ENCODE results near the gene GPR78.
"Not testable (repeated sequence)": the region's sequence is repeated elsewhere in the genome, so short reads cannot be mapped to it uniquely, and the experiment has no call there.

The GPR78 gene

DNA sequence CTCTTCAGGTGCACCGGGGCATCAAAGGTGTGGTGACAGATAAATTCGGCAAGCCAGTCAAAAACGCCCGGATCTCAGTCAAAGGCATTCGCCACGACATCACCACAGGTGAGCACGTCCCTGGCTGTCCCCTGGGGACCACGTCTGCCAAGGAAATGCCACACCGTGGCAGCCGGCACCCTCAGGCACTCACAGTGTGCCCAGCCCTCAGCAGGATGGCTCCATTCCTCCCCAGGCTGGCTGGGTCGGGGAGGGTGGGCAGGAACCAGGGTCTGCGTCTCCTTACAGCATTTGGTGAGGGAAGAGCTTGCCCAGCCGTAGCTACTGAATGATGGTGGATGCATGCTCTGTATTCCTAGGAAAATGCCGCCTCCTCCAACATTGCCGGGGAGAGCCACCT lies 38.2 kb downstream of the GPR78 start:
- DNase-seq, result no peak

DNA sequence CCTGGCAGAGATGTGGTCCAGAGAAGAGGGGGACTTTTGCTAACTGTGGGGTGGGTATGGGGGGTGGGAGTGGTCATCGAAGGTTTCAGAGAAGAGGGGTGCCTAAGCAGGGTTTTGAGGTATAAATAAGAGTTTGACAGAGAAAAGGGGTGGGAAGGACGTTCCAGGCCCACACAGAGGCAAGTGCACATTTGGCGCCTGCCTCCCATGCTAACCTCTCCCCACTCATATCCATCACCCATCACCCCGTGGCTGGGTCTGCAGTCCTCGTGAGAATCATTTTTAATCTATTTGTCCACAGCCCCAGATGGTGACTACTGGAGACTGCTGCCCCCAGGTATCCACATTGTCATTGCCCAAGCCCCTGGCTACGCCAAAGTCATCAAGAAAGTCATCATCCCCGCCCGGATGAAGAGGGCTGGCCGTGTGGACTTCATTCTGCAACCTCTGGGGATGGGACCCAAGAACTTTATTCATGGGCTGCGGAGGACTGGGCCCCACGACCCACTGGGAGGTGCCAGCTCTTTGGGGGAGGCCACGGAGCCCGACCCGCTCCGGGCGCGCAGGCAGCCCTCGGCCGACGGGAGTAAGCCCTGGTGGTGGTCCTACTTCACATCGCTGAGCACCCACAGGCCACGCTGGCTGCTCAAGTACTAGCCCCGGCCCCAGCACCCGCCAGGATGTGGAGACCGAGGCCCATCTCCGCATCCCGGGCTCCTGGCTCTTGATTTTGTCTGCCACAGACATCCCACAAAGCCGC lies 38.9 kb downstream of the GPR78 start:
- no peak for DNase-seq

DNA sequence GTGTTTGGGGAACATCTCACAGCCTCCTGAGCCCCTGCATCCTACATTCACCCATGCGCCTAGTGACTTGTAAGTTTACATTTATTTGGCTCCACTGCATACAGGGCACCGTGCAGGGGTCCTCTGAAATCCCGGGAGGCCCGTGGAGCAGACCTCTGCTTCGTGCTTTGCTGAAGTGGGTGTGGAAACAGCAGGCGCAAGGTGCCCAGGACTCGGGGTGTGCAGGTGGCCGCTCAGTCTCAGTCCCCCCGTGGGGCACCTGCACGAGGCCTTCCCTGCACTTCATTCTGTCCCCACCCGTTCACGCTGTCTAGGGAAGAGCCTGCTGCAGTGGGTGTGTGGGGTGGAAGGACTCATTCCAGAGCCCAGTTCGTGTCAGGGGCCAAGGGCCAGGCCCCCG lies 40.9 kb downstream of the GPR78 start:
- DNase-seq, result not testable (repeated sequence)

DNA sequence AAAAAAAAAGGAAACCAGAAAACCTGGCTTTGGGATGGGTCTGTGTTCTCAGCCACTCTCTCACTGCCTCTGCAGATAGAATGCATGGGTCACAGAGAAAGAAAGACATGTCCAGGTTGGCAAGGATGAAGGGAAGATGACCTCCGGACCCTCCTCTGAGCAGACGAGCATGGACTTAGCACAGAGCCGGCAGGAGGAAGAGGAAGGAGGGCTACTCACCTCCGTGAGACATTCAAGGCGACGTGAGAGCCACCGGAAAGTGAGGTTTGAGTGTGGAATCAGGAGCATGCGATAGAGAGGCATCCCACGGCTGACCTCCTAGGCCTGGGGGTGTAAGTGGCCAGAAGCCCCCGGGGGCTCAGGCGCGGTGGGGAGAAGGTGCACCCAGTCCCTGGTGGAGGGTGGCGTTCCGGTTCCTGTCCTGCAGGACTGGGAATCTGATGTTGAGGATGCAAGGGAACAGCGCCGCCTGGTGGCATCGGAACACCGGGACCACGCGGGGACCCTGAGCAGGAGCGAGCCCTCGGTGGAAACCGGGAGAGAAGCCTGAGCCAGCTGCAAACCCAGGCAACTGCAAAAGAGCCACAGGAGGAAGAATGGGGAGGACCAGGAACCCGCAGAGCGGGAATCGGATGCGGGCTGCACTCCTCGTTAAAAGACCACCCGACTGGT lies 44.5 kb downstream of the GPR78 start:
- DNase-seq, result not testable (repeated sequence)

DNA sequence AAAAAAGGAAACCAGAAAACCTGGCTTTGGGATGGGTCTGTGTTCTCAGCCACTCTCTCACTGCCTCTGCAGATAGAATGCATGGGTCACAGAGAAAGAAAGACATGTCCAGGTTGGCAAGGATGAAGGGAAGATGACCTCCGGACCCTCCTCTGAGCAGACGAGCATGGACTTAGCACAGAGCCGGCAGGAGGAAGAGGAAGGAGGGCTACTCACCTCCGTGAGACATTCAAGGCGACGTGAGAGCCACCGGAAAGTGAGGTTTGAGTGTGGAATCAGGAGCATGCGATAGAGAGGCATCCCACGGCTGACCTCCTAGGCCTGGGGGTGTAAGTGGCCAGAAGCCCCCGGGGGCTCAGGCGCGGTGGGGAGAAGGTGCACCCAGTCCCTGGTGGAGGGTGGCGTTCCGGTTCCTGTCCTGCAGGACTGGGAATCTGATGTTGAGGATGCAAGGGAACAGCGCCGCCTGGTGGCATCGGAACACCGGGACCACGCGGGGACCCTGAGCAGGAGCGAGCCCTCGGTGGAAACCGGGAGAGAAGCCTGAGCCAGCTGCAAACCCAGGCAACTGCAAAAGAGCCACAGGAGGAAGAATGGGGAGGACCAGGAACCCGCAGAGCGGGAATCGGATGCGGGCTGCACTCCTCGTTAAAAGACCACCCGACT lies 50.2 kb downstream of the GPR78 start:
- not testable (repeated sequence) for DNase-seq

DNA sequence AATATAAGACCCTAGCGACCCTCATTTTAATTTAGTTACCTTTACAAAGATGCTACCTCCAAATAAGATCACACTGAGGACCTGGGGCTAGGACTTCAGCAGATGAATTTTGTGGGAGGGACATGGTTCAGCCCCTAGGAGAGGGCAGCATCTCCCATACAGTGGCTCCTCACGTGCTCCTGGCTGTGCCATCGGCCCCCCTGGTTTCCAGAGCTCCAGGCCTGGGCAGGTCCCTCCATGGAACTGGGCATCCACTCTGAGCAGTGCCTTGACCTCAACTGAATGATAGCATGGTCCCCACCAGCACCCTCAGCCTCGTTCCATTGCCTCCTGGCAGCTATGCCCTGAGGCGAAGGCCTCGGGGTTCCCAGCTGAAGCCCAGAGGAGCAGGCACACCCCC lies 51.7 kb downstream of the GPR78 start:
- not testable (repeated sequence) for DNase-seq

DNA sequence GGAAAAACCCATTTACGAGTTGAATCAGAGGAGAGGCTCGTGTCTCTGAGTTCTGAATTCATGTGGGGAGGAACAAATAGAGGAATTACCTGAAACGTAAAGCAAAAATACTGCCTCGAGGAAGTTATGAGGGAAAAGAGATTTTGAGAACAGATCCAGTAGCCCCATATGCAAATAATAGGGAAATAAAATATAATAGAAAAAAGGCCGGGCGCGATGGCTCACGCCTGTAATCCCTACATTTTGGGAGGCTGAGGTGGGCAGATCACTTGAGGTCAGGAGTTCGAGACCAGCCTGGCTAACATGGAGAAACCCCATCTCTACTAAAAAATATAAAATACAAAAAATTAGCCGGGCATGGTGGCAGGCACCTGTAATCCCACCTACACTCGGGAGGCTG lies 54.6 kb downstream of the GPR78 start:
- DNase-seq, result not testable (repeated sequence)

DNA sequence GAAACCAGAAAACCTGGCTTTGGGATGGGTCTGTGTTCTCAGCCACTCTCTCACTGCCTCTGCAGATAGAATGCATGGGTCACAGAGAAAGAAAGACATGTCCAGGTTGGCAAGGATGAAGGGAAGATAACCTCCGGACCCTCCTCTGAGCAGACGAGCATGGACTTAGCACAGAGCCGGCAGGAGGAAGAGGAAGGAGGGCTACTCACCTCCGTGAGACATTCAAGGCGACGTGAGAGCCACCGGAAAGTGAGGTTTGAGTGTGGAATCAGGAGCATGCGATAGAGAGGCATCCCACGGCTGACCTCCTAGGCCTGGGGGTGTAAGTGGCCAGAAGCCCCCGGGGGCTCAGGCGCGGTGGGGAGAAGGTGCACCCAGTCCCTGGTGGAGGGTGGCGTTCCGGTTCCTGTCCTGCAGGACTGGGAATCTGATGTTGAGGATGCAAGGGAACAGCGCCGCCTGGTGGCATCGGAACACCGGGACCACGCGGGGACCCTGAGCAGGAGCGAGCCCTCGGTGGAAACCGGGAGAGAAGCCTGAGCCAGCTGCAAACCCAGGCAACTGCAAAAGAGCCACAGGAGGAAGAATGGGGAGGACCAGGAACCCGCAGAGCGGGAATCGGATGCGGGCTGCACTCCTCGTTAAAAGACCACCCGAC lies 55.8 kb downstream of the GPR78 start:
- not testable (repeated sequence) for DNase-seq
